Glutamatergic neuron (in vitro differentiated cells): Measurements from ENCODE around the gene ASB16. TPM values are rescaled to one million over a fixed set of nuclear protein-coding genes. Genes with fewer than 3 reads are reported as not detected.

Source experiments
- DNase-seq: peaks from one replicate; pipeline ENCODE4 v3.0.0; 2022
- H3K27ac Mint-ChIP-seq: one replicate; pipeline ENCODE4 v1.8.0; 2020; ENCODE audit warnings: mild to moderate bottlenecking, mixed read lengths, inconsistent platforms; ENCODE audit not compliant: unreplicated experiment
- H3K27me3 Mint-ChIP-seq: one replicate; pipeline ENCODE4 v1.8.0; 2020; ENCODE audit warnings: mild to moderate bottlenecking, moderate library complexity, mixed read lengths, inconsistent platforms; ENCODE audit not compliant: unreplicated experiment
- H3K36me3 Mint-ChIP-seq: one replicate; pipeline ENCODE4 v1.8.0; 2020; ENCODE audit warnings: mild to moderate bottlenecking, mixed read lengths, inconsistent platforms; ENCODE audit not compliant: unreplicated experiment
- H3K4me1 Mint-ChIP-seq: one replicate; pipeline ENCODE4 v1.8.0; 2020; ENCODE audit warnings: mild to moderate bottlenecking, low read depth, mixed read lengths, inconsistent platforms; ENCODE audit not compliant: unreplicated experiment
- H3K4me3 Mint-ChIP-seq: one replicate; pipeline ENCODE4 v1.8.0; 2020; ENCODE audit warnings: mild to moderate bottlenecking, mixed read lengths, inconsistent platforms; ENCODE audit not compliant: unreplicated experiment
- H3K9me3 Mint-ChIP-seq: one replicate; pipeline ENCODE4 v1.8.0; 2020; ENCODE audit warnings: mild to moderate bottlenecking, moderate library complexity, mixed read lengths, inconsistent platforms; ENCODE audit not compliant: unreplicated experiment
- CTCF ChIP-seq: fragments of 200-600 bp; sonication (generic); IDR thresholded peaks from one replicate; pipeline ENCODE4 v1.5.0; 2021; ENCODE audit not compliant: partially characterized antibody, unreplicated experiment
- total RNA-seq: library from RNA; stranded (reverse); fragmentation: NEBNext Ultra II Directional; extraction: Animal tissue kit (Norgen Biotek cat#: 25700); gene quantifications from one replicate; pipeline ENCODE4 v1.2.1, GENCODE V29; 2021; ENCODE audit not compliant: unreplicated experiment

Gene ASB16
- total RNA-seq, 1 donor from 2014 or later = not detected

GRCh38 chr17:44198721-44199552 lies 28.4 kb downstream of the ASB16 start:
- Mint-ChIP-seq H3K9me3 (peaks cover 9% of the 10 kb centered on the region), H3K27ac (peak overlapping the region; percentile 17), H3K27me3 (peaks cover 7% of the 10 kb centered on the region), H3K4me1 (peaks cover 24% of the 10 kb centered on the region), H3K4me3 (peak overlapping the region; percentile 81), H3K36me3 (no peaks in the 10 kb centered on the region)
- DNase-seq = peak; percentile 74
- no peak for TF ChIP-seq CTCF

GRCh38 chr17:44199553-44200477 lies 29.3 kb downstream of the ASB16 start, which contains the start of gene ATXN7L3:
Gene ATXN7L3, minus strand, starts transcription at chr17:44199884. Its CDS starts 1,814 bp downstream, at chr17:44198070.
- peaks cover 9% of the 10 kb centered on the region for H3K9me3 Mint-ChIP-seq
- peak within 1 kb of the TSS; percentile 93 for H3K4me3 Mint-ChIP-seq
- no peaks in the 10 kb centered on the region for H3K36me3 Mint-ChIP-seq
- peak within 1 kb of the TSS; percentile 92 for H3K27ac Mint-ChIP-seq
- peaks cover 25% of the 10 kb centered on the region for H3K4me1 Mint-ChIP-seq
- H3K27me3 Mint-ChIP-seq = peaks cover 8% of the 10 kb centered on the region
- DNase-seq = peak; percentile 100
- TF ChIP-seq CTCF = no peak

- peaks cover 8% of the 10 kb centered on the region for H3K27me3 Mint-ChIP-seq
Measured at GRCh38 chr17:44200478-44201155, 30.1 kb downstream of the ASB16 start.

GRCh38 chr17:44202756-44203155 lies 32.3 kb downstream of the ASB16 start:
- H3K4me1 Mint-ChIP-seq = peaks cover 21% of the 10 kb centered on the region
- no peaks in the 10 kb centered on the region for H3K36me3 Mint-ChIP-seq
- no peak for DNase-seq
- no peak overlapping the region for H3K27ac Mint-ChIP-seq
- peaks cover 13% of the 10 kb centered on the region for H3K27me3 Mint-ChIP-seq
- TF ChIP-seq CTCF = no peak
- peak overlapping the region; percentile 24 for H3K4me3 Mint-ChIP-seq
- H3K9me3 Mint-ChIP-seq = peaks cover 12% of the 10 kb centered on the region

More at GRCh38 chr17:44200478-44201155, 30.1 kb downstream of the ASB16 start:
- TF ChIP-seq CTCF = no peak
- Mint-ChIP-seq H3K4me1 (peaks cover 25% of the 10 kb centered on the region), H3K9me3 (peaks cover 9% of the 10 kb centered on the region), H3K4me3 (peak overlapping the region; percentile 93), H3K36me3 (no peaks in the 10 kb centered on the region), H3K27ac (peak overlapping the region; percentile 92)
- DNase-seq = peak; percentile 71
